H1 (cell line): Measurements from ENCODE around the gene SGPP2. TPM values are rescaled to one million over a fixed set of nuclear protein-coding genes. Genes with fewer than 3 reads are reported as not detected.

Experiments used
- CTCF ChIA-PET: fragments of 300-600 bp; sonication (Branson Sonifier 250); formaldehyde crosslinking; loops from one replicate; lab custom pipeline; 2021; ENCODE audit not compliant: partially characterized antibody; lab: Charles Lee
- POLR2A ChIA-PET: fragments of 300-600 bp; sonication (Branson Sonifier 250); formaldehyde crosslinking; loops from one replicate; lab custom pipeline; 2021; ENCODE audit warnings: inconsistent platforms; ENCODE audit not compliant: partially characterized antibody; lab: Charles Lee
- DNase-seq, 2 experiments: peaks; one replicate each; pipeline versions ENCODE4 v3.0.0 to v3.0.0-alpha.2; 2010 to 2022; ENCODE audit warnings: low spot score in 2 of 2, low read depth in 1 of 2, mixed read lengths in 1 of 2
- FAIRE-seq: peaks from 2 replicates; lab custom pipeline; 2011; peaks lifted over from hg19 to GRCh38; lab: Jason Lieb, UNC
- H2AFZ ChIP-seq: 2 replicates; pipeline ENCODE4 v1.8.1; 2012; ENCODE audit warnings: low read length, inconsistent platforms
- H2AK5ac ChIP-seq: 2 replicates; pipeline ENCODE4 v1.6.1; 2013; ENCODE audit warnings: low read depth, low read length
- H2BK120ac ChIP-seq: replicated peaks from 2 replicates; pipeline ENCODE3; 2013; ENCODE audit warnings: low read depth, low read length, inconsistent platforms
- H2BK12ac ChIP-seq: 2 replicates; pipeline ENCODE4 v1.6.1; 2013; ENCODE audit warnings: low read depth, low read length
- H2BK15ac ChIP-seq: 2 replicates; pipeline ENCODE4 v1.6.1; 2013; ENCODE audit warnings: low read length
- H2BK20ac ChIP-seq: 2 replicates; pipeline ENCODE4 v1.6.1; 2013; ENCODE audit warnings: low read length
- H2BK5ac ChIP-seq: 2 replicates; pipeline ENCODE4 v1.6.1; 2013; ENCODE audit warnings: low read depth, low read length
- H3K14ac ChIP-seq: 2 replicates; pipeline ENCODE4 v1.6.1; 2013; ENCODE audit warnings: inconsistent platforms; ENCODE audit not compliant: insufficient read length
- H3K18ac ChIP-seq: 2 replicates; pipeline ENCODE4 v1.6.1; 2013; ENCODE audit warnings: low read length; ENCODE audit errors: extremely low read depth
- H3K23ac ChIP-seq: 2 replicates; pipeline ENCODE4 v1.6.1; 2013; ENCODE audit warnings: inconsistent platforms; ENCODE audit not compliant: insufficient read length
- H3K23me2 ChIP-seq: 2 replicates; pipeline ENCODE4 v1.6.1; 2013; ENCODE audit warnings: low read depth, low read length
- H3K27ac ChIP-seq: 2 replicates; pipeline ENCODE4 v1.6.1; 2011; ENCODE audit warnings: low read depth, low read length, inconsistent platforms
- H3K27me3 ChIP-seq, 4 experiments: replicated peaks in 1 of 4; 1 replicate in 1 of 4; 2 replicates in 3 of 4; pipeline versions ENCODE4 v1.6.1 to v1.8.1; 2011 to 2013; ENCODE audit warnings: low read length in 3 of 4, mild to moderate bottlenecking in 3 of 4, inconsistent platforms in 2 of 4, mixed read lengths in 2 of 4, moderate library complexity in 1 of 4; ENCODE audit not compliant: control insufficient read depth in 3 of 4, insufficient read depth in 3 of 4; ENCODE audit errors: extremely low read depth in 1 of 4
- H3K36me3 ChIP-seq, 4 experiments: 2 replicates each; pipeline versions ENCODE4 v1.6.1 to v1.8.1; 2011 to 2013; ENCODE audit warnings: mild to moderate bottlenecking in 4 of 4, low read length in 3 of 4, moderate library complexity in 2 of 4, control low read depth in 1 of 4, inconsistent platforms in 1 of 4; ENCODE audit not compliant: insufficient read depth in 4 of 4, control insufficient read depth in 2 of 4
- H3K4ac ChIP-seq: replicated peaks from 2 replicates; pipeline ENCODE3; 2013; ENCODE audit warnings: low read length, low read depth, mixed read lengths, inconsistent platforms; ENCODE audit not compliant: insufficient read length
- H3K4me1 ChIP-seq, 4 experiments: replicated peaks in 1 of 4; 1 replicate in 1 of 4; 2 replicates in 3 of 4; pipeline versions ENCODE4 v1.6.1 to v1.8.1; 2011 to 2013; ENCODE audit warnings: low read length in 3 of 4, inconsistent platforms in 2 of 4, mixed read lengths in 1 of 4; ENCODE audit not compliant: insufficient read depth in 4 of 4, control insufficient read depth in 3 of 4
- H3K4me2 ChIP-seq, 2 experiments: 2 replicates each; pipeline versions ENCODE4 v1.6.1 to v1.8.1; 2011 to 2013; ENCODE audit warnings: low read depth in 2 of 2, low read length in 2 of 2, control low read depth in 1 of 2, inconsistent platforms in 1 of 2, mild to moderate bottlenecking in 1 of 2; ENCODE audit not compliant: insufficient read depth in 1 of 2
- H3K4me3 ChIP-seq, 4 experiments: fragments of 200-600, 300-600 bp in 1 of 4; sonication (generic), shearing (Covaris generic), sonication (Bioruptor Twin) in 1 of 4; 2 replicates each; pipeline versions ENCODE4 v1.5.1 to v1.8.1; 2011 to 2016; ENCODE audit warnings: low read length in 4 of 4, low read depth in 3 of 4, control low read depth in 2 of 4, inconsistent platforms in 2 of 4, mild to moderate bottlenecking in 2 of 4, mixed read lengths in 1 of 4, moderate library complexity in 1 of 4; ENCODE audit not compliant: insufficient read depth in 2 of 4; ENCODE audit errors: extremely low read depth in 1 of 4
- H3K56ac ChIP-seq: replicated peaks from 2 replicates; pipeline ENCODE3; 2013; ENCODE audit warnings: low read depth, mild to moderate bottlenecking, mixed read lengths, low read length, inconsistent platforms; ENCODE audit not compliant: insufficient read length
- H3K79me1 ChIP-seq: 2 replicates; pipeline ENCODE4 v1.6.1; 2013; ENCODE audit warnings: low read depth, low read length, control low read depth
- H3K79me2 ChIP-seq, 2 experiments: 2 replicates each; pipeline versions ENCODE4 v1.6.1 to v1.8.1; 2012 to 2013; ENCODE audit warnings: low read length in 2 of 2, mild to moderate bottlenecking in 2 of 2, inconsistent platforms in 1 of 2; ENCODE audit not compliant: insufficient read depth in 2 of 2, control insufficient read depth in 1 of 2
- H3K9ac ChIP-seq, 4 experiments: replicated peaks in 1 of 4; 1 replicate in 1 of 4; 2 replicates in 3 of 4; pipeline versions ENCODE4 v1.6.1 to v1.8.1; 2011 to 2013; ENCODE audit warnings: low read depth in 3 of 4, low read length in 3 of 4, control low read depth in 2 of 4, mild to moderate bottlenecking in 2 of 4, moderate library complexity in 2 of 4, inconsistent platforms in 1 of 4; ENCODE audit errors: extremely low read depth in 1 of 4
- H3K9me3 ChIP-seq, 2 experiments: 2 replicates each; pipeline versions ENCODE4 v1.6.1 to v1.8.1; 2012 to 2013; ENCODE audit warnings: mild to moderate bottlenecking in 2 of 2, moderate library complexity in 2 of 2, control low read depth in 1 of 2, inconsistent platforms in 1 of 2, low read depth in 1 of 2, low read length in 1 of 2, mixed read lengths in 1 of 2; ENCODE audit not compliant: insufficient read depth in 2 of 2
- H4K20me1 ChIP-seq, 2 experiments: replicated peaks in 1 of 2; 2 replicates each; pipeline versions ENCODE3 to v1.8.1; 2011 to 2013; ENCODE audit warnings: inconsistent platforms in 2 of 2, low read length in 2 of 2, mild to moderate bottlenecking in 1 of 2; ENCODE audit not compliant: insufficient read depth in 2 of 2, control insufficient read depth in 1 of 2
- H4K5ac ChIP-seq: 2 replicates; pipeline ENCODE4 v1.6.1; 2013; ENCODE audit warnings: low read length, low read depth, mixed read lengths, inconsistent platforms; ENCODE audit not compliant: insufficient read length
- H4K8ac ChIP-seq: 2 replicates; pipeline ENCODE4 v1.8.0; 2013; ENCODE audit warnings: mild to moderate bottlenecking, moderate library complexity, low read length, inconsistent platforms; ENCODE audit not compliant: insufficient read depth; ENCODE audit errors: extremely low read depth
- H4K91ac ChIP-seq: replicated peaks from 2 replicates; pipeline ENCODE3; 2013; ENCODE audit warnings: low read length, mixed read lengths, inconsistent platforms; ENCODE audit not compliant: insufficient read length
- BCL11A ChIP-seq, 2 experiments: IDR thresholded peaks; one replicate each; pipeline ENCODE4 v1.6.1; 2011; ENCODE audit warnings: low read depth in 2 of 2, low read length in 2 of 2, mild to moderate bottlenecking in 2 of 2
- WGBS, 2 experiments: shearing (Covaris generic) in 1 of 2; methylation state at CpG; one replicate each; pipeline versions ENCODE4 v1.1.6 to v1.1.7; 2013 to 2015; ENCODE audit warnings: low lambda C conversion rate in 2 of 2, mixed read lengths in 2 of 2, inconsistent platforms in 1 of 2, low coverage in 1 of 2, missing lambda C conversion rate in 1 of 2; ENCODE audit not compliant: insufficient replicate concordance in 2 of 2, insufficient coverage in 1 of 2, insufficient read length in 1 of 2; ENCODE audit errors: extremely low coverage in 1 of 2, missing lambda C conversion rate in 1 of 2; 5-methylcytosine and 5-hydroxymethylcytosine counted together
- polyA plus RNA-seq, 7 experiments: library from polyadenylated mRNA; depleted of rRNA in 3 of 7; stranded (reverse) in 5 of 7; unstranded in 2 of 7; fragments of >200 nt in 5 of 7; fragments of 200-250 nt in 2 of 7; gene quantifications; 1 replicate in 5 of 7; 2 replicates in 1 of 7; 4 replicates in 1 of 7; pipeline versions ENCODE4 v1.2.1 to v1.2.3, GENCODE V29; 2011 to 2013; ENCODE audit warnings: missing spikeins in 2 of 7, mixed read lengths in 2 of 7
- total RNA-seq: library from RNA; stranded (reverse); fragmentation: NEBNext Ultra II Directional; extraction: Animal tissue kit (Norgen Biotek cat#: 25700); gene quantifications from 2 replicates; pipeline ENCODE4 v1.2.1, GENCODE V29; 2021

Gene SGPP2
- total and polyA plus RNA-seq, 2 of the 8 experiments (the other 6 are each of a cell fraction or from before 2014, with no cell fraction given), result 0.29 TPM; not detected in 1

- H3K27me3 ChIP-seq, result no peaks in the 10 kb centered on the region
- no peak overlapping the region for H2BK20ac ChIP-seq
- H2BK12ac ChIP-seq, result no peak overlapping the region
- no peak overlapping the region for H3K56ac ChIP-seq
- H3K4ac ChIP-seq, result no peak overlapping the region
- no peaks in the 10 kb centered on the region for H4K20me1 ChIP-seq
- no peaks in the 10 kb centered on the region; a peak in 3 of 7 replicates for H3K4me1 ChIP-seq
- no peak for TF ChIP-seq BCL11A (IDR thresholded peaks at IDR 0.05; ENCODE audit: low read depth in 2 of 2, low read length in 2 of 2)
- no peak overlapping the region for H4K5ac ChIP-seq
- no peak overlapping the region for H3K4me2 ChIP-seq
- H3K4me3 ChIP-seq, result no peak overlapping the region
- FAIRE-seq, result no peak
- no peak overlapping the region for H2BK120ac ChIP-seq
- no peak overlapping the region for H4K8ac ChIP-seq
- POLR2A ChIA-PET, result no interaction called here
- CTCF ChIA-PET, result interaction anchor here (0.6 to 2.3 kb wide), 3 partner anchors 12 to 38 kb away, joined by 3 to 6 read pairs (median 3); no protein-coding TSS in a partner anchor
- H3K79me1 ChIP-seq, result no peaks in the 10 kb centered on the region
- no peak overlapping the region for H2BK5ac ChIP-seq
- no peak overlapping the region for H3K27ac ChIP-seq
- WGBS, 2 experiments, result 80% methylated on average over 4 of the region's 4 CpGs; no CpG with 5 or more reads in 1 of the 2 experiments
- H3K36me3 ChIP-seq, result no peaks in the 10 kb centered on the region
- H3K23ac ChIP-seq, result no peak overlapping the region
- no peaks in the 10 kb centered on the region for H3K23me2 ChIP-seq
- no peak overlapping the region for H2AK5ac ChIP-seq
- no peak for DNase-seq
- H2AFZ ChIP-seq, result no peak overlapping the region
- no peak overlapping the region for H3K14ac ChIP-seq
- H4K91ac ChIP-seq, result no peak overlapping the region
- H3K18ac ChIP-seq, result no peak overlapping the region
- H3K79me2 ChIP-seq, result no peaks in the 10 kb centered on the region
- H3K9ac ChIP-seq, result no peak overlapping the region
- H3K9me3 ChIP-seq, result no peaks in the 10 kb centered on the region
- H2BK15ac ChIP-seq, result no peak overlapping the region
Measured at GRCh38 chr2:222523783-222524544, 99.6 kb downstream of the SGPP2 start.
